ENCODE results near the gene KCNH4. TPM values are rescaled to one million over a fixed set of nuclear protein-coding genes. Genes with fewer than 3 reads are reported as not detected.

KCNH4 gene
- total and polyA plus RNA-seq, 2 of the 13 experiments (the other 11 are each of a cell fraction or from before 2014, with no cell fraction given): 0.01 to 0.09 TPM

GRCh38 chr17:42193969-42194899, 13.3 kb upstream of the KCNH4 start, which contains the start of gene GHDC (continued):
- peak; percentile 25; the same call in 1 of the 2 replicates for TF ChIP-seq CREB1 (IDR thresholded peaks at IDR 0.05)
- no peak for TF ChIP-seq CREB1 (CRISPR knock-in tag; IDR thresholded peaks at IDR 0.05)
- TF ChIP-seq ZKSCAN5 (CRISPR knock-in tag; IDR thresholded peaks at IDR 0.05): 0 out of 2 replicates have a peak, but pooled peaks have one; percentile 34
- TF ChIP-seq MED8 (CRISPR knock-in tag; IDR thresholded peaks at IDR 0.05; ENCODE audit: insufficient replicate concordance): peak; percentile 86
- no peak for TF ChIP-seq MLX (CRISPR knock-in tag; IDR thresholded peaks at IDR 0.05)
- TF ChIP-seq MAX (IDR thresholded peaks at IDR 0.05): peak; percentile 94
- peak; percentile 38; the same call in 1 of the 2 replicates for TF ChIP-seq USF2 (IDR thresholded peaks at IDR 0.05; ENCODE audit: low read depth, low read length)
- peak; percentile 66; the same call in 1 of the 2 replicates for TF ChIP-seq USF2 (CRISPR knock-in tag; IDR thresholded peaks at IDR 0.05; ENCODE audit: borderline replicate concordance)
- TF ChIP-seq FOSL2 (CRISPR knock-in tag; IDR thresholded peaks at IDR 0.05): peak; percentile 25; the same call in 1 of the 2 replicates
- TF ChIP-seq ZSCAN21 (CRISPR knock-in tag; IDR thresholded peaks at IDR 0.05; ENCODE audit: borderline replicate concordance): no peak; the same call in none of the 2 replicates
- no peak for TF ChIP-seq ISX (CRISPR knock-in tag; conservative IDR thresholded peaks at IDR 0.05)
- peak; percentile 57 for TF ChIP-seq ISL2 (CRISPR knock-in tag; IDR thresholded peaks at IDR 0.05)
- TF ChIP-seq SP1 (IDR thresholded peaks at IDR 0.05): peak; percentile 62
- peak; percentile 99 for TF ChIP-seq SP1 (CRISPR knock-in tag; IDR thresholded peaks at IDR 0.05)
- TF ChIP-seq KLF16 (CRISPR knock-in tag; IDR thresholded peaks at IDR 0.05): peak in 1 of 2 experiments; percentile 67; a peak in 1 of 4 replicates
- peak; percentile 33; the same call in 1 of the 2 replicates for TF ChIP-seq HES4 (CRISPR knock-in tag; IDR thresholded peaks at IDR 0.05; ENCODE audit: borderline replicate concordance)
- no peak for TF ChIP-seq ZZZ3 (CRISPR knock-in tag; IDR thresholded peaks at IDR 0.05; ENCODE audit: borderline replicate concordance)
- TF ChIP-seq ZNF264 (CRISPR knock-in tag; IDR thresholded peaks at IDR 0.05): 0 out of 2 replicates have a peak, but pooled peaks have one; percentile 61
- no peak for TF ChIP-seq ZBTB1 (CRISPR knock-in tag; IDR thresholded peaks at IDR 0.05; ENCODE audit: borderline replicate concordance)
- TF ChIP-seq ZNF790 (CRISPR knock-in tag; IDR thresholded peaks at IDR 0.05; ENCODE audit: borderline replicate concordance): peak; percentile 62; the same call in 1 of the 2 replicates
- peak; percentile 30; the same call in 1 of the 2 replicates for TF ChIP-seq ZNF235 (CRISPR knock-in tag; IDR thresholded peaks at IDR 0.05; ENCODE audit: borderline replicate concordance)
- TF ChIP-seq ZBTB7A (CRISPR knock-in tag; IDR thresholded peaks at IDR 0.05): peak; percentile 97; the same call in 1 of the 2 replicates
- peak; percentile 64; the same call in 1 of the 2 replicates for TF ChIP-seq ZNF691 (CRISPR knock-in tag; IDR thresholded peaks at IDR 0.05; ENCODE audit: borderline replicate concordance, low read depth)
- no peak for TF ChIP-seq HNRNPUL1 (IDR thresholded peaks at IDR 0.05; ENCODE audit: low read depth, low read length)

Data from HepG2 (cell line).